NK-92 (cell line): ENCODE results near the gene SNX17.
"Not testable (repeated sequence)": the region's sequence is repeated elsewhere in the genome, so short reads cannot be mapped to it uniquely, and the experiment has no call there.

Source experiments
- DNase-seq: peaks from one replicate; lab custom pipeline; 2025; ENCODE audit not compliant: unreplicated experiment; lab: John Stamatoyannopoulos, UW

Gene SNX17, protein sequence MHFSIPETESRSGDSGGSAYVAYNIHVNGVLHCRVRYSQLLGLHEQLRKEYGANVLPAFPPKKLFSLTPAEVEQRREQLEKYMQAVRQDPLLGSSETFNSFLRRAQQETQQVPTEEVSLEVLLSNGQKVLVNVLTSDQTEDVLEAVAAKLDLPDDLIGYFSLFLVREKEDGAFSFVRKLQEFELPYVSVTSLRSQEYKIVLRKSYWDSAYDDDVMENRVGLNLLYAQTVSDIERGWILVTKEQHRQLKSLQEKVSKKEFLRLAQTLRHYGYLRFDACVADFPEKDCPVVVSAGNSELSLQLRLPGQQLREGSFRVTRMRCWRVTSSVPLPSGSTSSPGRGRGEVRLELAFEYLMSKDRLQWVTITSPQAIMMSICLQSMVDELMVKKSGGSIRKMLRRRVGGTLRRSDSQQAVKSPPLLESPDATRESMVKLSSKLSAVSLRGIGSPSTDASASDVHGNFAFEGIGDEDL

DNA sequence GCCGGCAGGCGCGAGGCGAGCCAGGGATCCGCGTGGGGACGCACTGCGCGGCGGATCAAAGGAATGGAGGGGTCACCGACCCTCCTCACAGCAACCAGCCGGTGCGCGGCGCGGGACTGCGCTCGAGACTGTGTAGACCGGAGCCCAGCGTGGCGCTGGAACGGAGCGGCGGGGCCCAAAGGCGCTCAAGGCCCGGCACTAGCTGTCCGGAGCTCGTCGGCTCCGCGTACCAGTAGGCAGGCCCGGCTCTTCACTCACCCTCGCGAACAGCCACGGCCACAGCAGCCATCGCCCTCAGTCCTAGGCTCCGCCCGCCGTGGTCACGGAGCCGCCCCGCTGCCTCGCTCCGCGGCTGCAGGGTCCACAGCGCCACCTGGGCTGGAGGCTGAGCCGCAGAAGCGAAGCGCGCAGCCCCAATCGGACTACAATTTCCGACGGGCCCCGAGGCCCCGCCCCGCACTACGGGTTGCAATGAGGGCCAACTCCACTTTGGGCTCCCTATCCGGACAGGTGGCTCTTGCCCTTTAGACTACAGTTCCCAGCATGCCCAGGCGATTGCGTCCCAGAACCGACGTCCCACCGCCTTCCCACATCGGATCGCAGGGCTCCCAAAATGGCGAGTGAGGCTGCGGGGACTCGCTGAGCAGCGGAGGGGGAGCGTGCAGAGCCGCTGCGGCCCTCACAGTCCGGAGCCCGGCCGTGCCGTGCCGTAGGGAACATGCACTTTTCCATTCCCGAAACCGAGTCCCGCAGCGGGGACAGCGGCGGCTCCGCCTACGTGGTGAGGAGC, at the start of gene SNX17, which contains the start of gene EIF2B4:
SNX17 (plus strand) TSS at position 591 of the 790 bp plus-strand sequence; CDS start at position 719, 128 bp downstream.
EIF2B4 (minus strand) TSS at position 313 of the 790 bp plus-strand sequence; CDS start at position 289, 24 bp downstream.
- DNase-seq, result peak; percentile 93

DNA sequence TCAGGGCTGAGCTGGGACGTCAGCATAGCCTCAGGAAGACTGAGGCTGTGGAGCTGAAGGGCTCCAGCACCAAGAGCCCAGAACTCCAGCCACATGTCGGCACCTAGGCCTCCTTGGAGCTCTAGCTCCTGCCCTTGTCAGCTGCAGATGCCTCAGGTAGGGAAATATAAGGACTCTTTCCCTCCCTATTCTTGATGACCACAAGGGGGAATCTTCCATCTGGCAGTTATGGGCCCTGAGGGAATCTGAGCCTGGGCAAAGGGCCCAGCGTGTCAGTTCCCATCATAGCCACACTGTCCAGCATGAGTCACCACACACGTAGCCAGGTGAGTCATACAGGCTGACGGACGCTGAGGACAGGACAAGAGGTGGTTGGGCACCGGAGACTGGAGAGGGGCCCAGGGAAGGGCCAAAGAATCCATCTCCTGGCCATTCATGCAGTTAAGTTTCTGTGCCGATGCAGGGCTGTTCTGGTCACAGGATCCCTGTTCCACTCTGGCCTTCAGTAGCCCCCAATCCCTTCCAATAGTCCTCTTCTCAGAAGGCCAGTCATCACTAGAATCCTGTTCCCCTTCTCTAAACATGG, 49.4 kb upstream of the SNX17 start:
- DNase-seq, result no peak

DNA sequence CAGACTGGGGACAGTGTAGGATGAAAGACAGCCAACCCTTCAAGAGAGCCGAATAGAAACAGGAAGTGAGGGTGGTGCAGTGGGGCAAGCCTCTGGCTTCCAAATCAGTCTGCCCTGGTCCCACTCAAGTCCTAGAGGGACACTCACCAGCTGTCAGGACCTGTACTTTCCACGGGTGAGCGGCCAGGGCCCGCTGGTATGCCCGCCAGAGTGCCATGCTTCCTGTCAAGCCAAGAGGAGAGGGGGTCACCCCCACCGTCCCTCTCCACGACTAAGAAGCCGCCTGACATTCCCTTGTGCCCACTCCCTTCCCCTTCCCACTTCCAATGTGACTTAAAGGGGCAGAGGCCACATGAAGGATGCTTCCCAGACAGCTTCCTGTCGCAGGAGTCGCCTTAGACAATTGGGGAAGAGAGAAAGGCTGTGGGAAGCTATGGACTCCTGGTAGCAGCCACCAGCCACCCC, 48.1 kb upstream of the SNX17 start:
- no peak for DNase-seq

DNA sequence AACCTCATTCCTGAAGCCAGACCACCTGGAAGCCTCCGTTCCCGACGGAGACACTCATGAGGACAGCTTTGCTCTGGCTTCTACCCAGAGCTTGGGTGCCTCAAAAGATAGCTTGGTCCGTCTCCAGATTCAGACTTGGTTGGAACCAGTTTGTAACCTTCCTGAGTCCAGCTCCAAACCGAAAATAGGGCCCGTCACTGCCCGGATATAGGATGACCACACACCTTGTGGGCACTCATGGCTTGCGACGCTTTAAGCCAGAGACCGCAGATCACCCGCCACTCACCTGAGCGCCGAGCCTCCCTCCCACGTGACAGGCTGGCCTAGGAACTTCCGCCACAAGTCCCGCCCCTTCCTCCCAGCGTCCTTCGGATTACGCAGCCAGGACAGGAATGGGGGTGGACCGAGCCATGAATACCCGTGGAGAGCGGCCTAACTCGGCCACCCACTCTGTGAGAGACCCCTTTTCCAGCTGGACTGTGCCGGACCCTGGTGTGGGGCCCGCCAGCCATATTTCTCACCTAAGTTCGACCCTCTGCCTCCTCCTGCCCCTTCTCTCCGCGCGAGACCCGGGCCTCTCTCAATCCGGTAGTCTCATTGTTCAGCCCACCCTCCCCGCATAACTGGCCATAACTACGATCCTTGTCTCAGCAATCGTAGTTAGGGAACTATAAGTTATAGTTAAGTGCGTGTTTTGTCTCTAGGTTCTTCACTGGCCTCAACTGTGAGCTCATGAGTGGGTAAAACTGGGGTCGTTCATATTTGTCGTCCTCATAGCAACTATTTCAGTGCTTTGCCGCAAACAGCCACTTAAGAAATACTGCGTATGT, 47.4 kb upstream of the SNX17 start, which contains the start of gene MPV17:
MPV17 (minus strand) TSS at position 332 of the 830 bp plus-strand sequence. CDS start 580 bp downstream, outside the sequence.
- DNase-seq, result peak; percentile 15

DNA sequence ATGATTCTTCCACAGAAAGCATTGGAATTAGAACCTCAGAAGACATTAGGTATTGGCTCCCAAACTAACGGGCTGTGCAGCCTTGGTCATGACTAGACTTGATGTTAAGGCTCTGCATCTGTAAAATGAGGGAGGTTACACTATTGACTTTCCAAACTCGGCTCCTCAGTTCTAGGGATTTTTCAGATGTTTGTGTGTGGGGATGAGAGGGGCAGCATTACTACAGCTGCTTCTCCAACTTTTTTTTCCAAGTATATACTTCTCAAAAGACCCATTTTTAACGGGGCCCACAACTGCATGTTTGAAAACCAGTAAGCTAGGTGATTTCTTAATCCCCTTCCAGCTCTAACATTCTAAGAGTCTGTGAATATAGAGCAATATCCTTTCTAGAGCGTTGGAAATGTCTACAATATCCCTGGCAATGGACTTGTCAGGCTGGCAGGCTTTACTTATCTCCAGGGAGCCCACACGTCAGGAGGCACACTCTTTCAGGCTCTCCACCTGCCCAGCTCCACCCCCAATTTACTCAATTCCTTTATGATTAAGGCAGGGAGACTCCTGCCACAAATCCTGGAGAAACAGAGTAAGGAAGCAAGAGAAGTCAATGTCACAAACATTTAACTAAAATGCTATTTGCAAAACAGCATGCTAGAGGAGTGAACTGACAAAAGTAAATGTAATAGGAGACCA, 46.7 kb upstream of the SNX17 start:
- no peak for DNase-seq

DNA sequence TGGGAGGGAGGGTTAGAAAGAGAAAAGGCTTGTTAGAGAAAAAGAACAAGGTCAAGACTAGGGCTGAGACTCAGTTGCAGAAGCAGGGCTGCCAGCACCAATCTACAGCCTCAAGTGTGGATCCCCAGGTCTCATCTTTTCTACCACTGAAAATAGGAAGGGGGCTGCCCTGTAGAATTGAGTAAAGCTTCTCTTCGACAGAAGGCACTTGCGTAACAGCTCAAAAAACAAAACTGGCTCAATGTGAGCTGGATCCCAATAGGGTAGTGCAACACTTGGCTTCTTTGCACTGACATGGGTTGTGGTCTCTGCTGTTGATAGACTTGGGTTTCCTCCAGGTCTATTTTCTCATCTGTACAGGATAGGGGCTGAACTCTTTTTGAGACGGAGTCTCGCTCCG, 45.7 kb upstream of the SNX17 start:
- no peak for DNase-seq

DNA sequence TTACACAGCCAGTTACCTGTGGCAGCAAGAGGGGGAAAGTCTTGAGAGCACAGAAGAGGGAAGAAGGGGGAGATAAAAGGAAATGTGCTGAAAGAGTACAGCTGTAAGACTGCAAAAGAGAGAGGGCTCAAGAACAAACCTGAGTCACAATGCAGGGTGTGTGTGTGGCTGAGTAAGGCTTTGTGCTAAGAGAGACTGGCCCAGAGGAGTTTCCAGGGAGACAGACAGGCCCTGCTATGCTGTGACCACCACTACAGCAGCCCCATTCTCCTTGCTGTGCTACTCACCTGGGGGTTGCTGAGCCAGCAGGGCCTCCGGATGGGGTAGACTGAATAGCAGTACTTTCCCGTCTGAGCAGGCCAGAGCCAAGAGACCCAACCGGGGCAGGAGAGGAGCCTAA, 35.1 kb upstream of the SNX17 start:
- DNase-seq, result no peak

DNA sequence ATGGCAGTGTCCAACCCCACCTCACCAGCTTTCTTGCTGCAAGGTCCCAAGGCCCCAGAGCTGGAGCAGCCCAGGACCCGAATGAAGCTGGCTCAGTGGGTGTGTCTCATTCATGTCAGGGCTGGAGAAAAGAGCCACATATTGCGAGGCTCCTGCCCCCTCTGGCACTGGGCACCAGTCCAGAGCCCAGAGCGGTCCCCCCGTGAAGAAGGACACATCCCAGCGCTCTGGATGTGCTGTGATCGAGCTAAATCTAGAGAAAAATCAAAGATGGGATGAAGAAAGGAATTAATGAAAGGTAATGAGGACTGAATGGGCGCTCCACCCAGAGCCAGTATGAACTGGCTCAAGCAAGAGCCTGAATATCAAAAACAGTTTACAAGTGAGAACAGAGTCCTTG, 34.2 kb upstream of the SNX17 start:
- no peak for DNase-seq

DNA sequence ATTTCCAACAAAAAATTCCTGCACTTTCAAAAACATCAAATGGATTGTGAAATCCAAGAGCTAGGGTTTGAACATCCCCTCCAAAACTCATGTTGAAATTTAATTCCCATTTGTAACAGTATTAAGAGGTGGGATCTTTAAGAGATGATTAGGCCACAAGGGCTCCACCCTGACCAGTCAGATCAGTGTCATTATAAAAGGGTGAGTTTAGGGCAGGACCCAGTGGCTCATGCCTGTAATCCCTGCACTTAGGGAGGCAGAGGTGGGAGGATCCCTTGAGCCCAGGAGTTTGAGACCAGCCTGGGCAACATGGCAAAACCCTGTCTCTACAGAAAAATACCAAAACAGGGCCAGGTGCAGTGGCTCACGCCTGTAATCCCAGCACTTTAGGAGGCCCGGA, 22.8 kb upstream of the SNX17 start:
- DNase-seq, result no peak

DNA sequence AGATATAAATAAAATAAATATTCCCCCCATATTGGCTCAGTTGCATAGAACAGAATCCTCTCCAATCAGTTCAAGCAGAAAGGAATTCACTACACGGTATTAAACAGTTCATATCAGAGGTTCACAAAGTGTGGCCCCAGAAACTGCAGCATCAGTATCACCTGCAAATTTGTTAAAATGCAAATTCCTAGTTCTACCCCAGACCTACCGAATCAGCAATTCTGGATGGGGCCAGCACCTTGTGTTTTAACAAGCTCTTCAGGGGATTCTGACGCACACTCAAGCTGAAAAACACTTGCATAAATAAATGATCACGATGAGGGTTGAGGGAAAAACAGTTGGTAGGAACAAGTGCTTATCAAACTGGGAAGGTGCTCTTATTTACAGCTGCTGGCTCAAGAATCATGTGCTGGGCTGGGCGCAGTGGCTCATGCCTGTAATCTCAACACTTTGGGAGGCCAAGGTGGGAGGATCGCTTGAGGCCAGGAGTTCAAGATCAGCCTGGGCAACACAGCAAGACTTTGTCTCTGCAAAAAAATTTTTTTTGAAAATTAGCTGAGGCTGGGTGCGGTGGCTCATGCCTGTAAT, 20.2 kb upstream of the SNX17 start:
- DNase-seq, result no peak

DNA sequence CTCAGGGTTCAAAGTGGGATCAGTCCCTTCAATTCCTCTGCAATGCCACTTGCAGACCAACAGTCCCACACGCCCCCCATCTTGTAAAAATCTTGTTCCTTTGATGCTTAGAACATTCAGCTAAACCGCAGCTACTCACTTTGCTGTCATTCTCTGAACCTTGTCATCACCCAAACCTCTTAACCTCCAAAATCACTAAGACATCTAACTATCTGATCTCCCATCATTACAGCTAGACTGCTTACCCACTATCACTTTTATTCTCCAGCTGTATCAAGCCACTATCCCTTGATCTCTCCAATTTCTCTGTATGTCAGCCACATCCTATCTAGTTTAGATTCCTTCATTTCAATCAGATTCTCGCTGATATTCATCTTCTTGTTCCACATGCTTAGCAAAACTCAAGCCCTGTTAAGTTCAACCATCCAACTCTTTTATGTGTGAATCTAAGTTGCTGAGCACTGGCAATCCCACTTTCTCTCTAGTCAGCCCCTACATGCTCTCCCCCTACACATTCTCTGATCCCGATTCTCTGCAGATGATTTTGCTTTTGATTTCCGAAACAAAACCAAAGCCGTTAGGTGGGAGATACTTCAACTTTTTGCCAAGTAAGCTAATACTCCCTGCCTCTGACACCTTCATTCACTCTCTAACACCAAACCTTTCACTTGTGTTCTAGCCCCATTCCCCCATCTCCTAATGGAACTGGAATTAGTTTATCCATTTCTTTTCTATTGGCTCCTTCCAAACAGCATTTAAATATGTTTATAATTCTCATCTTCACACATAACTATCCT, 18.4 kb upstream of the SNX17 start:
- DNase-seq, result no peak

DNA sequence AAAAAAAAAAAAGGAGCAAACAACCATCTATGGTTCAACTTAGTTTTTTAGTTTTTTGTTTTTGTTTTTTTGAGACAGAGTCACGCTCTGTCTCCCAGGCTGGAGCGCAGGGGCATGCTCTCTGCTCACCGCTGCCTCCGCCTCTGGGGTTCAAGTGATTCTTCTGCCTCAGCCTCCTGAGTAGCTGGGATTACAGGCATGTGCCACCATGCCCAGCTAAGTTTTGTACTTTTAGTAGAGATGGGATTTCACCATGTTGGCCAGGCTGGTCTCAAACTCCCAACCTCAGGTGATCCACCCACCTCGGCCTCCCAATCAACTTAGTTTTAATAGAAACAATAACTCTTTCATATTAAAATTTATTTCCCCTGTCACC, 17.0 kb upstream of the SNX17 start:
- not testable (repeated sequence) for DNase-seq

DNA sequence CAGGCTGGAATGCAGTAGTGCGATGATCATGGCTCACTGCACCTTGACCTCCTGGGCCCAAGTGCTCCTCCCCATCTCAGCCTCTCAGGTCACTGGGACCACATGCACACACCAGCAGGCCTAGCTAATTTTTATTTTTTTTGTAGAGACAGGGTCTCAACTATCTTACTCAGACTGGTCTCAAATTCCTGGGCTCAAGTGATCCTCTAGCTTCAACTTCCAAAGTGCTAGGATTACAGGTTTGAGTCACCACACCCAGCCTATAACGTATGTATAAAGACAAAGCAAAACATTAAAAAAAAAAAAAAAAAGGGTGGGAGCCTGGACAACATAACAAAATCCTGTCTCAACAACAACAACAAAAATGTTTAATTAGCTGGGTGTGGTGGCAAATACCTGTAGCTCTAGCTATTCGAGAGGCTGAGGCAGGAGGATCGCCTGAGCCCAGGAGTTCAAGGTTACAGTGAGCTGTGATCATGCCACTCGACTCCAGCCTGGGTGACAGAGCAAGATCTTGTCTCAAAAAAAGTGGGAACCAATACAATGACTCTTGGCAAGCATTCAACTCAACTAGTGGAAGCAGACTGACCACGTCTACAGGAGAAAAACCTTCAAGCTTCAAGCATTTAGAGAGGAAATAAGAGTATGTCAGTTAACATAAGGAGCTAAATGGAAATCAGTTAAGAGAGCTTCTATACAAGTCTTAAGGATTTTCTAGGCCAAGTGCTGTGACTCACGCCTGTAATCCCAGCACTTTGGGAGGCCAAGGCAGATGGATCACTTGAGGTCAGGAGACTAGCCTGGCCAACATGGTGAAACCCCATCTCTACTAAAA, 16.4 kb upstream of the SNX17 start:
- no peak for DNase-seq

DNA sequence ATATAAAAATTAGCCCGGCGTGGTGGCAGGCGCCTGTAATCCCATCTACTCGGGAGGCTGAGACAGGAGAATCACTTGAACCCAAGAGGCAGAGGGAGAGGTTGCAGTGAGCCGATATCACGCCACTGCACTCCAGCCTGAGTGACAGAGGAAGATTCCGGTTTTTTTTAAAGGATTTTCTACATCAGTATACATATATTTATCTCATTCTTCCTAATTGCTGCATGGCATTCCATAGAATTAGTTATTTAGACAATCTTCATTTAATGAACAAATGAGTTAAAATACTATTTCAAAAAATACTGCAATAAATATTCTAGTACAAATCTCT, 15.9 kb upstream of the SNX17 start:
- DNase-seq, result no peak

DNA sequence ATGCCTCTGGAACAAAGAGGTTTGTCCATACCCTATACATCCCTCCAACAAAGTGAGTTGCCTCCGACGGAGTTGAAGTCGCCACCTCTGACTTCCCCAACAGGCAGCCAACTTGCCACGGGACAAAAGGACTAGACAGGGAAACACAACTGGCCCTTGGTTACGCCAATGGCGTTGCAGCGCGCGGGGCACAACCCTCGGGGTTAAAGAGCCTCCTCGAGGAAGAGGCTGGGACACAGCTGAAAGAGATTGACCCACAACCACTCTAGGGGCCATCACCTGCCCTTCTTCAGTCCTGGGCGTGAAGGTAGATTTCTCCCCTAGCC, 14.4 kb upstream of the SNX17 start:
- DNase-seq, result no peak

DNA sequence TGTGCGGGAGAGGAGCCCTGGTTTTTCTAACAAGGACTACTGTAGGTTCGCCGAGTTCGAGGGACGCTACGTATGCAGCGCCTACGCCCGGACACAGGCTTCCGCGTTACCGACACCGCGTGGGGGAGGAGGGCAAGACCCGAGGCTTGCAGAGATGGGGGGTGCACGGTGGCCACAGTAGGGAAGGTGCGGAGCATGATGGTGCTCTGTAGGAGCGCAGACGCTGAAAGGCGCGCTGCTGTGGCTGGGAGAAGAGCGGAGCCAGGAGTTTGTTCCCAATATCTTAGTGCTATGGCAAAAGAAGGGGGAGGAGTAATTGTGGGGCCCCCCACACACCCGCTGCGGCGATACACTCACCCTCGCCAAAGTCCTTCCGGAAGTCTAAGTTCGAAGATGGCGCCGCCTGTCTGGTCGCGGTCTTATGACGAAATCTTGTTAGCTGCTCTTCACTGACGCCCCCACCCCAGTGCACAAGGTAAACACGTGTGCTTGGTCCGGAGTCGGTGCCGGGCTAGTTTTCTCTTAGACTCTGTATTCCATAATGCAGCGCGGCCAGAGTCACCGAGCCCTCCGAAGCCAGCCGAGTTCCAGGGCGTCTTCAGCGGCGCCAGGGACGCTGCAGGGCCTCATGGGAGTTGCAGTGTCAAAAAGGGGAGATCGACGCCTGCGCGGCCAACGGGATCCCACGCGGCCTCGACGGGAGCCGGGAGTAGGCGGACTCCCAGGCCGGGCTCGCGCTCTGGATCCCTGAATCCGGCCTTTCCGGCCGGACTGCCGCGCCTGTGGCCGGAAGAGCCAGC, 13.8 kb upstream of the SNX17 start, which contains the start of gene GTF3C2:
GTF3C2 (minus strand) TSS at position 383 of the 800 bp plus-strand sequence. CDS start 13,210 bp downstream, outside the sequence.
- peak; percentile 73 for DNase-seq
